ENCODE data around the gene AMER3. TPM values are rescaled to one million over a fixed set of nuclear protein-coding genes. Genes with fewer than 3 reads are reported as not detected.

Gene AMER3
- total RNA-seq, 1 experiment from 2014 or later: not detected

- Histone ChIP-seq H3K27me3 (replicated peaks; ENCODE audit: insufficient read depth, low read depth, low read length, poor library complexity) (peaks cover 30% of the 10 kb centered on the region), H3K9me3 (ENCODE audit: low read depth, low read length, poor library complexity, severe bottlenecking) (no peaks in the 10 kb centered on the region), H3K27ac (ENCODE audit: low read depth, low read length, poor library complexity, severe bottlenecking) (no peak overlapping the region), H3K36me3 (ENCODE audit: insufficient read depth, low read length, poor library complexity, severe bottlenecking) (no peaks in the 10 kb centered on the region), H3K4me1 (ENCODE audit: insufficient read depth, low read length, poor library complexity, severe bottlenecking) (no peaks in the 10 kb centered on the region), H3K4me3 (ENCODE audit: low read depth, low read length, poor library complexity, severe bottlenecking) (no peak overlapping the region)
- no TSS peak for BruUV-seq (replicated peaks)
- no peak for TF ChIP-seq CTCF (conservative IDR thresholded peaks at IDR 0.05; ENCODE audit: low read depth, low read length)
- no peak for TF ChIP-seq EZH2 (IDR thresholded peaks at IDR 0.05; ENCODE audit: borderline replicate concordance, low read depth, low read length, poor library complexity, severe bottlenecking)
- ChIA-PET CTCF (no interaction called here), POLR2A (ENCODE audit: low non-redundant PET) (interaction anchor here (0.6 kb wide), 1 partner anchor 119 kb away, joined by 5 read pairs; no protein-coding TSS in a partner anchor)
- DNase-seq (ENCODE audit: low spot score): no peak
- intact Hi-C loops (cut with micrococcal nuclease; ENCODE audit: unreplicated experiment): no loop called here
These were observed 7.6 kb downstream of the AMER3 start for GRCh38 chr2:130762910-130763385.

DNA sequence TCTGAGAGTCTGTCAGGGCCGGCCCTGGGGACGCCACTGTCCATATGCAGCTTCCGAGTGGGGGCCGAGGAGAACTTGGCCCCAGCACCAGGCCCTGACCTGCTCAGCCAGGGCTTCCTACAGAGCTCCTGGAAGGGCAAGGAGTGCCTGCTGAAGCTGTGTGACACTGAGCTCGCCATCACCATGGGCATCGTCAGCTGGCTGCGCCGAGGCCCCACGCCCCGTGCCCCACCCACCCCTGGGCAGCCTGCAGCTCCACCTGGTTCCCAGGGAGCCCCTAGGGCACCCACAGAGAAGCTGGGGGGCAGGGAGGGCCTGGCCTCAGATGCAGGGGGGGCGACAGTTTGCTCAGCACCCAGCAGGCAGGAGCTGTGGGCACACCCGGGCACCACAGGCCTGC, 8.1 kb downstream of the AMER3 start:
- intact Hi-C loops (cut with micrococcal nuclease; ENCODE audit: unreplicated experiment): no loop called here
- H3K9me3 ChIP-seq (ENCODE audit: low read depth, low read length, poor library complexity, severe bottlenecking): no peaks in the 10 kb centered on the region
- DNase-seq (ENCODE audit: low spot score): no peak
- BruUV-seq (replicated peaks): no TSS peak
- no peak for TF ChIP-seq CTCF (conservative IDR thresholded peaks at IDR 0.05; ENCODE audit: low read depth, low read length)
- no peak for TF ChIP-seq EZH2 (IDR thresholded peaks at IDR 0.05; ENCODE audit: borderline replicate concordance, low read depth, low read length, poor library complexity, severe bottlenecking)
- POLR2A ChIA-PET (ENCODE audit: low non-redundant PET): no interaction called here
- no peak overlapping the region for H3K4me3 ChIP-seq (ENCODE audit: low read depth, low read length, poor library complexity, severe bottlenecking)
- H3K27ac ChIP-seq (ENCODE audit: low read depth, low read length, poor library complexity, severe bottlenecking): no peak overlapping the region
- peaks cover 26% of the 10 kb centered on the region for H3K27me3 ChIP-seq (replicated peaks; ENCODE audit: insufficient read depth, low read depth, low read length, poor library complexity)
- no peaks in the 10 kb centered on the region for H3K4me1 ChIP-seq (ENCODE audit: insufficient read depth, low read length, poor library complexity, severe bottlenecking)
- CTCF ChIA-PET: no interaction called here
- no peaks in the 10 kb centered on the region for H3K36me3 ChIP-seq (ENCODE audit: insufficient read depth, low read length, poor library complexity, severe bottlenecking)

DNA sequence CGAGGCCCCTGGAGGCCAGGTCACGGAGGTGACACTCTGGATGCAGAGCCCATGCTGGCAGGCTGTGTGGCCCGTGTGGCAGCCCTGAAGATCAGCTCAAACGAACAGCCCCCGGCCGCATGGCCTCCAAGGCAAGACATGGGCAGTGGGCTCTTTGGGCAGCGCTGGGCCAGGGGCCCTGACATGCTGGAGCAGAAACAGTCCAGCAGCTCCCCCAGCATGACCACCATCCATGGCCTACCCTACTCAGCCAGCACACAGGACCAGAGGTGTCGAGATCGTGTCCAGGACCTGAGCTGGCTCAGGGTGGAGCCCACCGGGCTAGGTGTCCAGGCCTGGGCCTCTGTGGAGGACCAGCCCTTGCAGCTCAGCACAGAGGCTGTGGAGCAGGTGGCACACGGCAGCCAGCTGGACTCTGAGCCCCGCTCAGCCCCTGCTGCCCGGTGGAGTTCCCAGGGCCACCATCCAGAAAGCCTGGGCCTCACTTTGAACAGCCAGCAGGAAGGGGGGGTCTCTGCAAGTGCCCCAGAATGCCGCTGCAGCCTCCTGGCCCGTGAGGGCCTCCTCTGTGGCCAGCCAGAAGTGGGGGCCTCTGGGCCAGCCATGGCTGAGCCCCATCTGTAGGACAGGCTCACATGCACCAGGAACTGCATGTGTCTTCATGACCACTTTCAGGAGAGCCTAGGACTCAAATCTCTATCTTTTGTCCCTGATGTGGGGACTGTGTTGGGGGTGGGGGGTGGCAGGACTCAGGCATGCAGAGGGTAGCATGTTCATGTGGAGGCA, 8.9 kb downstream of the AMER3 start:
- peaks cover 18% of the 10 kb centered on the region for H3K27me3 ChIP-seq (replicated peaks; ENCODE audit: insufficient read depth, low read depth, low read length, poor library complexity)
- no TSS peak for BruUV-seq (replicated peaks)
- H3K27ac ChIP-seq (ENCODE audit: low read depth, low read length, poor library complexity, severe bottlenecking): no peak overlapping the region
- no peaks in the 10 kb centered on the region for H3K36me3 ChIP-seq (ENCODE audit: insufficient read depth, low read length, poor library complexity, severe bottlenecking)
- no peaks in the 10 kb centered on the region for H3K4me1 ChIP-seq (ENCODE audit: insufficient read depth, low read length, poor library complexity, severe bottlenecking)
- TF ChIP-seq CTCF (conservative IDR thresholded peaks at IDR 0.05; ENCODE audit: low read depth, low read length) (no peak), EZH2 (IDR thresholded peaks at IDR 0.05; ENCODE audit: borderline replicate concordance, low read depth, low read length, poor library complexity, severe bottlenecking) (no peak)
- intact Hi-C loops (cut with micrococcal nuclease; ENCODE audit: unreplicated experiment): no loop called here
- no peaks in the 10 kb centered on the region for H3K9me3 ChIP-seq (ENCODE audit: low read depth, low read length, poor library complexity, severe bottlenecking)
- no peak for DNase-seq (ENCODE audit: low spot score)
- ChIA-PET POLR2A (ENCODE audit: low non-redundant PET) (no interaction called here), CTCF (no interaction called here)
- H3K4me3 ChIP-seq (ENCODE audit: low read depth, low read length, poor library complexity, severe bottlenecking): no peak overlapping the region
